Measurements from ENCODE around the gene C1orf226. TPM values are rescaled to one million over a fixed set of nuclear protein-coding genes. Genes with fewer than 3 reads are reported as not detected.
A peak's percentile ranks its signal among the peaks of the same experiment; 100 is the strongest.

The C1orf226 gene
- total RNA-seq, 6 experiments from 2014 or later: 6.5 to 45.3 (median 28.4) TPM

DNA sequence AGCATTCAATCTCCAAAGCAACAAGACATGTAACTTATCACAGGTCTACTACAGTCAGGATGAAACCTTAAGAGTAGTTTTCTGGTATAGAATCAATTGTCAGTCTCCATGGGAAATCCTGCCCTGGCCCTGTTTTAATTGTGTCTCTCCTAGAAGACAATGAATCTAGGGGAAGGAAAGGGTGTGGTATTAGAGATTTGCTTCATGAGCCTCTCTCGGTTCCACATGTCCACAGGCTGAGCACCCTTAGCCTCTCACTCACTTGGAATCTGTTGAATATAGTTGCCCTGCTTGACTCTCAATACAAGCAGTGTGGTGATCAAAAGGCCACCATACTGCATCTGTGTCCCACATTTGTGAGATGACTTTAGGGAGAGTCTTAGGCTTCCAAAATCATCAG, 22.6 kb upstream of the C1orf226 start:
- Histone ChIP-seq H3K4me3 (no peak overlapping the region), H3K27ac (peak overlapping the region in 1 of 3 donors; percentile 24), H3K4me1 (peaks cover 0 to 30% (median 12%) of the 10 kb centered on the region in 4 donors), H3K36me3 (peaks cover 0 to 14% (median 0%) of the 10 kb centered on the region in 4 donors), H3K27me3 (no peaks in the 10 kb centered on the region), H3K9me3 (no peaks in the 10 kb centered on the region)
- intact Hi-C loops (cut with DNase I): no loop called here
- no peak for ATAC-seq
- no peak for DNase-seq
- WGBS (ENCODE audit: insufficient coverage, low coverage, low lambda C conversion rate, missing lambda C conversion rate): 33% methylated on average over 1 of the region's 1 CpG
- TF ChIP-seq, protein P1, sequence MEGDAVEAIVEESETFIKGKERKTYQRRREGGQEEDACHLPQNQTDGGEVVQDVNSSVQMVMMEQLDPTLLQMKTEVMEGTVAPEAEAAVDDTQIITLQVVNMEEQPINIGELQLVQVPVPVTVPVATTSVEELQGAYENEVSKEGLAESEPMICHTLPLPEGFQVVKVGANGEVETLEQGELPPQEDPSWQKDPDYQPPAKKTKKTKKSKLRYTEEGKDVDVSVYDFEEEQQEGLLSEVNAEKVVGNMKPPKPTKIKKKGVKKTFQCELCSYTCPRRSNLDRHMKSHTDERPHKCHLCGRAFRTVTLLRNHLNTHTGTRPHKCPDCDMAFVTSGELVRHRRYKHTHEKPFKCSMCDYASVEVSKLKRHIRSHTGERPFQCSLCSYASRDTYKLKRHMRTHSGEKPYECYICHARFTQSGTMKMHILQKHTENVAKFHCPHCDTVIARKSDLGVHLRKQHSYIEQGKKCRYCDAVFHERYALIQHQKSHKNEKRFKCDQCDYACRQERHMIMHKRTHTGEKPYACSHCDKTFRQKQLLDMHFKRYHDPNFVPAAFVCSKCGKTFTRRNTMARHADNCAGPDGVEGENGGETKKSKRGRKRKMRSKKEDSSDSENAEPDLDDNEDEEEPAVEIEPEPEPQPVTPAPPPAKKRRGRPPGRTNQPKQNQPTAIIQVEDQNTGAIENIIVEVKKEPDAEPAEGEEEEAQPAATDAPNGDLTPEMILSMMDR (IDR thresholded peaks at IDR 0.05): no peak
- no peak for TF ChIP-seq POLR2A (IDR thresholded peaks at IDR 0.05)

DNA sequence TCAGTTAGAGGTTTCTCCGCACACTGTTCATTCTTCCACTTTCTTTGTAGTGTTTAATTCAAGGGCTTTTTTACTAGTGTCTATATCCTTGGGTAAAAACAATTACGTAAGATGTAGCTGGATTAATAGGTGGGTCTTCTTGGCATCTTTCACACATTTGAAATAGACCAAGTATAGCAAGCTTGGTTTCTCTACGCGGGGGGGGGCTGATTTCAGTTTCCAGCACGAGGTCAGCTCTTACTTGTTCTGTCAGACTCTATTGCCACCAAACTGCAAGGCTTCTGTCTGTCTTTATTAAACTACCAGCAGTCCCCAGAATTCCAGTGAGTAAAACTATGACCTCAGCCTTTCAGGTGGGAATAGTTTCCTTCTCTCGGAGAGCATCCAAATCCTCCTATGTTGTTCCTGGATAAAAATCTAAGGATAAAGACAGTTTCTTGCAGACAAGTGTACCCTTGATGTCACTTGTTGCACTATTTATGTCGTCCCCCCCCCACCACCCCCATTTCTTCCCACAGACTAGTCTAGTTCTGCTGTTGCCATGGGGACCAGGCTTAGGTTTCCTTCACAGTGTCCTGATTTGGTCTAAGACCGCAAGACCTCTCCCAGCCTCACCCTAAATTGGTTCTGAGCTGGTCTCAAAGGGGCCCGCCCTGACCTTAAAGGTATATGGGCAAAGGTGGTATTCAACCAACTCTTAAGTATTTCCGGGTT, 21.8 kb upstream of the C1orf226 start:
- peak in 1 of 3 donors; percentile 33 for DNase-seq
- peaks cover 0 to 37% (median 16%) of the 10 kb centered on the region in 4 donors for H3K4me1 ChIP-seq
- H3K36me3 ChIP-seq: peaks cover 0 to 14% (median 0%) of the 10 kb centered on the region in 4 donors
- no peak for ATAC-seq
- intact Hi-C loops (cut with DNase I): no loop called here
- no peak overlapping the region for H3K4me3 ChIP-seq
- H3K27me3 ChIP-seq: no peaks in the 10 kb centered on the region
- 91% methylated on average over 7 of the region's 10 CpGs for WGBS (ENCODE audit: insufficient coverage, low coverage, low lambda C conversion rate, missing lambda C conversion rate)
- no peaks in the 10 kb centered on the region for H3K9me3 ChIP-seq
- TF ChIP-seq, protein P1 (IDR thresholded peaks at IDR 0.05): no peak
- TF ChIP-seq POLR2A (IDR thresholded peaks at IDR 0.05): no peak
- H3K27ac ChIP-seq: peak overlapping the region in 2 of 3 donors; percentile 82 to 94

GRCh38 chr1:162360237-162360873, 21.2 kb upstream of the C1orf226 start:
- H3K9me3 ChIP-seq: no peaks in the 10 kb centered on the region
- no peak for TF ChIP-seq POLR2A (IDR thresholded peaks at IDR 0.05)
- TF ChIP-seq, protein P1 (IDR thresholded peaks at IDR 0.05): no peak
- no peak overlapping the region for H3K4me3 ChIP-seq
- DNase-seq (peak in 1 of 3 donors; percentile 61), ATAC-seq (peak in 3 of 4 donors; percentile 31 to 43 (median 42))
- H3K27ac ChIP-seq: peak overlapping the region in 2 of 3 donors; percentile 82 to 94
- H3K4me1 ChIP-seq: peaks cover 0 to 44% (median 19%) of the 10 kb centered on the region in 4 donors
- intact Hi-C loops (cut with DNase I): no loop called here
- H3K36me3 ChIP-seq: peaks cover 0 to 12% (median 0%) of the 10 kb centered on the region in 4 donors
- WGBS (ENCODE audit: insufficient coverage, low coverage, low lambda C conversion rate, missing lambda C conversion rate): 96% methylated on average over 3 of the region's 10 CpGs
- H3K27me3 ChIP-seq: no peaks in the 10 kb centered on the region

GRCh38 chr1:162360874-162361260, 20.7 kb upstream of the C1orf226 start:
- Histone ChIP-seq H3K4me3 (no peak overlapping the region), H3K9me3 (no peaks in the 10 kb centered on the region), H3K4me1 (peaks cover 0 to 47% (median 20%) of the 10 kb centered on the region in 4 donors), H3K36me3 (peaks cover 0 to 7% (median 0%) of the 10 kb centered on the region in 4 donors), H3K27ac (peak overlapping the region in 2 of 3 donors; percentile 82 to 94), H3K27me3 (no peaks in the 10 kb centered on the region)
- ATAC-seq (peak; percentile 73 to 78 (median 76)), DNase-seq (peak; percentile 49 to 88 (median 82))
- intact Hi-C loops (cut with DNase I): no loop called here
- 43% methylated on average over 3 of the region's 4 CpGs for WGBS (ENCODE audit: insufficient coverage, low coverage, low lambda C conversion rate, missing lambda C conversion rate)
- TF ChIP-seq, protein P1 (IDR thresholded peaks at IDR 0.05): no peak
- TF ChIP-seq POLR2A (IDR thresholded peaks at IDR 0.05): no peak
